Hepatocyte (in vitro differentiated cells): ENCODE measurements around the gene TMC2. TPM values are rescaled to one million over a fixed set of nuclear protein-coding genes. Genes with fewer than 3 reads are reported as not detected.
A peak's percentile ranks its signal among the peaks of the same experiment; 100 is the strongest.

ENCODE experiments used
- DNase-seq: peaks from one replicate; pipeline ENCODE4 v3.0.0-alpha.2; 2016; ENCODE audit warnings: low spot score
- H2AFZ ChIP-seq: fragments of 200-600 bp; sonication (generic); 2 replicates; pipeline ENCODE4 v1.6.0; 2016; ENCODE audit warnings: antibody characterized with exemption, mild to moderate bottlenecking
- H3K27ac ChIP-seq: fragments of 200-600 bp; sonication (generic); 2 replicates; pipeline ENCODE4 v1.5.1; 2016; ENCODE audit warnings: mild to moderate bottlenecking
- H3K27me3 ChIP-seq: fragments of 200-600 bp; sonication (generic); 2 replicates; pipeline ENCODE4 v1.6.1; 2016
- H3K36me3 ChIP-seq: fragments of 200-600 bp; sonication (generic); replicated peaks from 2 replicates; pipeline ENCODE4 v1.5.1; 2016; ENCODE audit warnings: low read depth; ENCODE audit not compliant: insufficient read depth
- H3K4me1 ChIP-seq: fragments of 200-600 bp; sonication (generic); 2 replicates; pipeline ENCODE4 v1.5.1; 2016; ENCODE audit warnings: mild to moderate bottlenecking, moderate library complexity; ENCODE audit not compliant: insufficient read depth
- H3K4me2 ChIP-seq: fragments of 200-600 bp; sonication (generic); 2 replicates; pipeline ENCODE4 v1.6.0; 2016
- H3K4me3 ChIP-seq: fragments of 200-600 bp; sonication (generic); 2 replicates; pipeline ENCODE4 v1.5.1; 2016; ENCODE audit warnings: mild to moderate bottlenecking
- H3K79me2 ChIP-seq: fragments of 200-600 bp; sonication (generic); 2 replicates; pipeline ENCODE4 v1.6.0; 2017; ENCODE audit warnings: mild to moderate bottlenecking
- H3K9me2 ChIP-seq: fragments of 200-600 bp; sonication (generic); replicated peaks from 2 replicates; pipeline ENCODE4 v1.6.0; 2017; ENCODE audit warnings: mild to moderate bottlenecking; ENCODE audit not compliant: insufficient read depth
- H3K9me3 ChIP-seq: fragments of 200-600 bp; sonication (generic); 2 replicates; pipeline ENCODE4 v1.5.1; 2016; ENCODE audit warnings: low read depth, mild to moderate bottlenecking
- H4K20me1 ChIP-seq: fragments of 200-600 bp; sonication (generic); 2 replicates; pipeline ENCODE4 v1.6.0; 2016; ENCODE audit warnings: mild to moderate bottlenecking; ENCODE audit not compliant: insufficient read depth, poor library complexity, severe bottlenecking
- CTCF ChIP-seq: fragments of 200-600 bp; sonication (generic); IDR thresholded peaks from 2 replicates; pipeline ENCODE4 v1.5.1; 2016; ENCODE audit warnings: antibody characterized with exemption, mild to moderate bottlenecking; ENCODE audit not compliant: poor library complexity
- EZH2 ChIP-seq: fragments of 200-600 bp; sonication (generic); IDR thresholded peaks from 2 replicates; pipeline ENCODE4 v1.6.1; 2016; ENCODE audit warnings: antibody characterized with exemption, mild to moderate bottlenecking, borderline replicate concordance
- EZH2phosphoT487 ChIP-seq: fragments of 200-600 bp; sonication (generic); IDR thresholded peaks from one replicate; pipeline ENCODE4 v1.6.1; 2018; ENCODE audit warnings: antibody characterized with exemption, mild to moderate bottlenecking, low read depth, moderate library complexity; ENCODE audit not compliant: unreplicated experiment, severe bottlenecking
- WGBS: methylation state at CpG from one replicate; pipeline ENCODE4 v1.1.6; 2016; ENCODE audit warnings: low lambda C conversion rate; ENCODE audit errors: missing lambda C conversion rate; 5-methylcytosine and 5-hydroxymethylcytosine counted together
- microRNA counts: library from miRNA; unstranded; fragments of <30 nt; microRNA quantifications from one replicate; lab custom pipeline; 2017
- microRNA-seq: library from miRNA; unstranded; fragments of <30 nt; microRNA quantifications from one replicate; pipeline ENCODE4, GENCODE V29; 2017
- polyA plus RNA-seq: library from polyadenylated mRNA; unstranded; fragments of >200 nt; fragmentation: Nextera tagmentation; extraction: Ambion mirVana; gene quantifications from 2 replicates; pipeline ENCODE4 v1.2.1, GENCODE V29; 2016
- small RNA-seq: library from RNA; depleted of rRNA; stranded (forward); fragments of <200 nt; gene quantifications from one replicate; pipeline ENCODE3, GENCODE V24; 2014
- total RNA-seq: library from RNA; depleted of rRNA; stranded (reverse); fragments of >200 nt; gene quantifications from 2 replicates; pipeline ENCODE4 v1.2.3, GENCODE V29; 2014

The TMC2 gene
- total and polyA plus RNA-seq, 2 experiments from 2014 or later = not detected

GRCh38 chr20:2691127-2691526 is 154.8 kb downstream of the TMC2 start:
- H3K36me3 ChIP-seq = no peaks in the 10 kb centered on the region
- H3K27ac ChIP-seq = no peak overlapping the region
- H4K20me1 ChIP-seq = no peaks in the 10 kb centered on the region
- WGBS = 92% methylated on average over 8 of the region's 8 CpGs
- DNase-seq = no peak
- H3K4me1 ChIP-seq = no peaks in the 10 kb centered on the region
- H3K27me3 ChIP-seq = peaks cover 48% of the 10 kb centered on the region
- no peak overlapping the region for H3K4me2 ChIP-seq
- no peaks in the 10 kb centered on the region for H3K9me2 ChIP-seq
- H2AFZ ChIP-seq = no peak overlapping the region
- TF ChIP-seq EZH2phosphoT487 (no peak), EZH2 (no peak), CTCF (no peak)
- no peaks in the 10 kb centered on the region for H3K79me2 ChIP-seq
- no peaks in the 10 kb centered on the region for H3K9me3 ChIP-seq
- no peak overlapping the region for H3K4me3 ChIP-seq

MicroRNA genes within 50 kb of the gene (microRNA counts, 767-probe panel; counts per million panel counts)
- microRNA hsa-miR-1292 (lab: Ali Mortazavi, UCI) = not detected

Small RNA genes lying within 50 kb of the gene (microRNA-seq; reads per million reads assigned to microRNA genes)
- gene MIR1292 = 22.8 reads per million, percentile 40 among the genes with 10 or more reads in this experiment

Small RNA genes lying within 50 kb of the gene (small RNA-seq; reads per million reads assigned to genes)
- gene SNORA51 (not detected), gene SNORD110 (not detected), gene SNORD56 (not detected), gene SNORD57 (not detected), gene SNORD86 (not detected)

Other genes starting within 250 kb of the TMC2 start
- 0.23 TPM in 1 of 2 replicates, not detected in the other for gene TGM3, start 240.6 kb upstream of the TMC2 start, total RNA-seq
- gene TGM3, start 240.6 kb upstream of the TMC2 start, polyA plus RNA-seq = 0.15 TPM in 1 of 2 replicates, not detected in the other
- not detected in 2 replicates for gene TGM6, start 155.7 kb upstream of the TMC2 start, total RNA-seq
- not detected in 2 replicates for gene TGM6, start 155.7 kb upstream of the TMC2 start, polyA plus RNA-seq
- 187 and 219 TPM in 2 replicates for gene SNRPB, start 65.8 kb upstream of the TMC2 start, total RNA-seq
- gene SNRPB, start 65.8 kb upstream of the TMC2 start, polyA plus RNA-seq = 201 and 213 TPM in 2 replicates
- 7.0 and 7.7 TPM in 2 replicates for gene ZNF343, start 27.7 kb upstream of the TMC2 start, total RNA-seq
- gene ZNF343, start 27.7 kb upstream of the TMC2 start, polyA plus RNA-seq = 4.4 and 6.2 TPM in 2 replicates
- gene NOP56, start 116.1 kb downstream of the TMC2 start, total RNA-seq = 102 TPM in 2 replicates
- 190 and 192 TPM in 2 replicates for gene NOP56, start 116.1 kb downstream of the TMC2 start, polyA plus RNA-seq
- 91.4 and 93.8 TPM in 2 replicates for gene IDH3B, start 127.6 kb downstream of the TMC2 start, total RNA-seq
- 91.1 and 128 TPM in 2 replicates for gene IDH3B, start 127.6 kb downstream of the TMC2 start, polyA plus RNA-seq
- gene EBF4, start 156.2 kb downstream of the TMC2 start, total RNA-seq = 10.7 and 11.6 TPM in 2 replicates
- 17.9 and 27.1 TPM in 2 replicates for gene EBF4, start 156.2 kb downstream of the TMC2 start, polyA plus RNA-seq